HepG2 (cell line): ENCODE measurements around the gene TRIM59. TPM values are rescaled to one million over a fixed set of nuclear protein-coding genes. Genes with fewer than 3 reads are reported as not detected.
A peak's percentile ranks its signal among the peaks of the same experiment; 100 is the strongest.

Experiments used
- ATF1 ChIP-seq: IDR thresholded peaks from 2 replicates; pipeline ENCODE4 v1.6.1; 2016; ENCODE audit warnings: mild to moderate bottlenecking, control low read depth
- CEBPG ChIP-seq: IDR thresholded peaks from 2 replicates; pipeline ENCODE4 v1.6.1; 2016
- FLYWCH1 ChIP-seq: sonication (generic); formaldehyde crosslinking; IDR thresholded peaks from 2 replicates; pipeline ENCODE4 v1.8.1; 2023; ENCODE audit warnings: mild to moderate bottlenecking, missing genetic modification reagents
- GZF1 ChIP-seq: sonication (generic); formaldehyde crosslinking; IDR thresholded peaks from 2 replicates; pipeline ENCODE4 v1.5.1; 2020; ENCODE audit warnings: mild to moderate bottlenecking, missing genetic modification reagents
- MED1 ChIP-seq: sonication (generic); formaldehyde crosslinking; IDR thresholded peaks from 2 replicates; pipeline ENCODE4 v1.4.0; 2020; ENCODE audit warnings: missing genetic modification reagents
- PHB2 ChIP-seq: fragments of 450-650 bp; IDR thresholded peaks from 2 replicates; pipeline ENCODE4 v1.6.1; 2018; ENCODE audit not compliant: partially characterized antibody
- POLR2G ChIP-seq: fragments of 200-400 bp; formaldehyde crosslinking; IDR thresholded peaks from 2 replicates; pipeline ENCODE4 v1.6.1; 2018; ENCODE audit warnings: mild to moderate bottlenecking, low read depth, low read length, moderate library complexity
- TAF1 ChIP-seq: sonication (generic); formaldehyde crosslinking; IDR thresholded peaks from 2 replicates; pipeline ENCODE4 v1.4.0; 2020; ENCODE audit warnings: missing genetic modification reagents
- ZNF180 ChIP-seq: sonication (generic); formaldehyde crosslinking; IDR thresholded peaks from 2 replicates; pipeline ENCODE4 v1.4.0; 2020; ENCODE audit warnings: low read depth, missing genetic modification reagents, borderline replicate concordance
- ZNF256 ChIP-seq: sonication (generic); formaldehyde crosslinking; conservative IDR thresholded peaks from 2 replicates; pipeline ENCODE4 v1.4.0; 2020; ENCODE audit warnings: missing genetic modification reagents
- ZNF468 ChIP-seq: sonication (generic); formaldehyde crosslinking; IDR thresholded peaks from 2 replicates; pipeline ENCODE4 v1.8.0; 2022; ENCODE audit warnings: mild to moderate bottlenecking, moderate library complexity, missing genetic modification reagents
- ZNF772 ChIP-seq: sonication (generic); formaldehyde crosslinking; IDR thresholded peaks from 2 replicates; pipeline ENCODE4 v1.5.0; 2020; ENCODE audit warnings: mild to moderate bottlenecking, missing genetic modification reagents
- polyA plus RNA-seq, 8 experiments: library from polyadenylated mRNA; depleted of rRNA in 3 of 8; stranded (reverse) in 7 of 8; unstranded in 1 of 8; fragments of >200 nt; fragmentation: Illumina TruSeq in 4 of 8; extraction: Trizol in 4 of 8; gene quantifications; 2 replicates each; pipeline versions ENCODE4 v1.2.1 to v1.2.3, GENCODE V29; 2011 to 2016; ENCODE audit warnings: low read depth in 4 of 8, missing spikeins in 1 of 8, mixed read lengths in 1 of 8; ENCODE audit not compliant: insufficient read depth in 1 of 8
- total RNA-seq, 5 experiments: library from RNA; depleted of rRNA; stranded (reverse); fragments of >200 nt; fragmentation: Illumina TruSeq; extraction: Trizol; gene quantifications; 2 replicates each; pipeline ENCODE4 v1.2.3, GENCODE V29; 2016; ENCODE audit warnings: low read depth in 1 of 5
- TF ChIP-seq, protein P1 (sequence below): sonication (generic); formaldehyde crosslinking; IDR thresholded peaks from 2 replicates; pipeline ENCODE4 v1.5.0; 2020; ENCODE audit warnings: missing genetic modification reagents
- TF ChIP-seq, protein P2 (sequence below): sonication (generic); formaldehyde crosslinking; IDR thresholded peaks from 2 replicates; pipeline ENCODE4 v1.5.1; 2020; ENCODE audit warnings: mild to moderate bottlenecking, missing genetic modification reagents, moderate library complexity
- TF ChIP-seq, protein P3 (sequence below): IDR thresholded peaks from 2 replicates; pipeline ENCODE4 v1.6.1; 2016; ENCODE audit warnings: missing genetic modification reagents, missing compliant biosample characterization
- TF ChIP-seq, protein P4 (sequence below): sonication (generic); formaldehyde crosslinking; IDR thresholded peaks from 2 replicates; pipeline ENCODE4 v1.4.0; 2020; ENCODE audit warnings: mild to moderate bottlenecking, missing genetic modification reagents
- TF ChIP-seq, protein P5 (sequence below): fragments of 450-650 bp; IDR thresholded peaks from 2 replicates; pipeline ENCODE4 v1.6.1; 2017
- TF ChIP-seq, protein P6 (sequence below): sonication (generic); formaldehyde crosslinking; IDR thresholded peaks from 2 replicates; pipeline ENCODE4 v1.8.1; 2023; ENCODE audit warnings: mild to moderate bottlenecking, inconsistent platforms, moderate library complexity, missing genetic modification reagents, borderline replicate concordance

Gene TRIM59
- total and polyA plus RNA-seq, 2 of the 13 experiments (the other 11 are each of a cell fraction or from before 2014, with no cell fraction given) = 1.3 to 3.2 TPM

DNA sequence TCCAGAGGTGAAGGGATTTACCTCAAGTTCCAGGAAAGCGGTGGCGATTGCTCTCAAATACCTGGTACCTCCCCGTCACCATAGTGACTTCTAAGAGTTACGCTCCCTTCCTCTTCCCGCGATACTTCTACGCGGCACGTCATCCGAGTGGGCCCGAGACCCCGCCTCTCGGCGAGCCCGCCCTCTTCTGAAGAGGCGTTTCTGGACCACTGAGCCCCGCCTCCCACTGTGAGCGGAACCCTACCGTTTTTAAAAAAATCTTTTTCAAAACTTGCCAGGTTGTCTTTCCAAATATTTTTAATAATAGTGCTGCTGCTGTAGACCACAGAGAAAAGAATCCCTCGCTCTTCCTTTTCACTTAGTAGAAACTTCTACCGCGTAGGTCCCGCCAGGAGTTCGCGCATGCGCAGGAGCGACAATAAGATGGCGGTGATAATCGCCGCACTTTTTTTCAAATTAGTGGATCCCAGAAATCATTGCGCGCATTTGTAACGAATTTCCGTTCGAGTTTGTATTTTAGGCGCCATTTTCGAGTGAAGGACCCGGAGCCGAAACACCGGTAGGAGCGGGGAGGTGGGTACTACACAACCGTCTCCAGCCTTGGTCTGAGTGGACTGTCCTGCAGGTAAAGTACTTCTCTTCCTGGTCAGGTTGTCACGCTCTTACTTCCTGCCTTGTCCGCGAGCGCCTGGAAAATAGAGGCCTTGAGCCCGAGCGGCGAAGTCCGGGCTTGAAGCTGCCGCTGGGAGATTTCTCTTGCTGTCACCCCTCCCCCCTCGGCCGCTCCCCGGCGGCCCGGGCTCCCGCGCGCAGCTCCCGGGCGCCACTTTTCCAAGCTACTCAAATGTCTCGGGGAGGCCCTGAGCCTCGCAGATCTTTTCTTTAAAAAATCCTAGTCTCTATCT lies 50.2 kb downstream of the TRIM59 start, which contains the start of the genes IFT80 and SMC4 (continued):
- no peak for TF ChIP-seq ZNF180 (CRISPR knock-in tag)
- TF ChIP-seq, protein P1, sequence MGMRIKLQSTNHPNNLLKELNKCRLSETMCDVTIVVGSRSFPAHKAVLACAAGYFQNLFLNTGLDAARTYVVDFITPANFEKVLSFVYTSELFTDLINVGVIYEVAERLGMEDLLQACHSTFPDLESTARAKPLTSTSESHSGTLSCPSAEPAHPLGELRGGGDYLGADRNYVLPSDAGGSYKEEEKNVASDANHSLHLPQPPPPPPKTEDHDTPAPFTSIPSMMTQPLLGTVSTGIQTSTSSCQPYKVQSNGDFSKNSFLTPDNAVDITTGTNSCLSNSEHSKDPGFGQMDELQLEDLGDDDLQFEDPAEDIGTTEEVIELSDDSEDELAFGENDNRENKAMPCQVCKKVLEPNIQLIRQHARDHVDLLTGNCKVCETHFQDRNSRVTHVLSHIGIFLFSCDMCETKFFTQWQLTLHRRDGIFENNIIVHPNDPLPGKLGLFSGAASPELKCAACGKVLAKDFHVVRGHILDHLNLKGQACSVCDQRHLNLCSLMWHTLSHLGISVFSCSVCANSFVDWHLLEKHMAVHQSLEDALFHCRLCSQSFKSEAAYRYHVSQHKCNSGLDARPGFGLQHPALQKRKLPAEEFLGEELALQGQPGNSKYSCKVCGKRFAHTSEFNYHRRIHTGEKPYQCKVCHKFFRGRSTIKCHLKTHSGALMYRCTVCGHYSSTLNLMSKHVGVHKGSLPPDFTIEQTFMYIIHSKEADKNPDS = no peak
- TF ChIP-seq ATF1 = peak; percentile 90
- 0 out of 2 replicates have a peak, but pooled peaks have one; percentile 18 for TF ChIP-seq ZNF256 (CRISPR knock-in tag)
- TF ChIP-seq, protein P2, sequence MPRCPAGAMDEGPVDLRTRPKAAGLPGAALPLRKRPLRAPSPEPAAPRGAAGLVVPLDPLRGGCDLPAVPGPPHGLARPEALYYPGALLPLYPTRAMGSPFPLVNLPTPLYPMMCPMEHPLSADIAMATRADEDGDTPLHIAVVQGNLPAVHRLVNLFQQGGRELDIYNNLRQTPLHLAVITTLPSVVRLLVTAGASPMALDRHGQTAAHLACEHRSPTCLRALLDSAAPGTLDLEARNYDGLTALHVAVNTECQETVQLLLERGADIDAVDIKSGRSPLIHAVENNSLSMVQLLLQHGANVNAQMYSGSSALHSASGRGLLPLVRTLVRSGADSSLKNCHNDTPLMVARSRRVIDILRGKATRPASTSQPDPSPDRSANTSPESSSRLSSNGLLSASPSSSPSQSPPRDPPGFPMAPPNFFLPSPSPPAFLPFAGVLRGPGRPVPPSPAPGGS (CRISPR knock-in tag) = no peak
- TF ChIP-seq, protein P3, sequence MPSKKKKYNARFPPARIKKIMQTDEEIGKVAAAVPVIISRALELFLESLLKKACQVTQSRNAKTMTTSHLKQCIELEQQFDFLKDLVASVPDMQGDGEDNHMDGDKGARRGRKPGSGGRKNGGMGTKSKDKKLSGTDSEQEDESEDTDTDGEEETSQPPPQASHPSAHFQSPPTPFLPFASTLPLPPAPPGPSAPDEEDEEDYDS = peak; percentile 64
- TF ChIP-seq ZNF772 (CRISPR knock-in tag) = no peak; the same call in 1 of the 2 replicates
- no peak for TF ChIP-seq PHB2
- TF ChIP-seq, protein P4, sequence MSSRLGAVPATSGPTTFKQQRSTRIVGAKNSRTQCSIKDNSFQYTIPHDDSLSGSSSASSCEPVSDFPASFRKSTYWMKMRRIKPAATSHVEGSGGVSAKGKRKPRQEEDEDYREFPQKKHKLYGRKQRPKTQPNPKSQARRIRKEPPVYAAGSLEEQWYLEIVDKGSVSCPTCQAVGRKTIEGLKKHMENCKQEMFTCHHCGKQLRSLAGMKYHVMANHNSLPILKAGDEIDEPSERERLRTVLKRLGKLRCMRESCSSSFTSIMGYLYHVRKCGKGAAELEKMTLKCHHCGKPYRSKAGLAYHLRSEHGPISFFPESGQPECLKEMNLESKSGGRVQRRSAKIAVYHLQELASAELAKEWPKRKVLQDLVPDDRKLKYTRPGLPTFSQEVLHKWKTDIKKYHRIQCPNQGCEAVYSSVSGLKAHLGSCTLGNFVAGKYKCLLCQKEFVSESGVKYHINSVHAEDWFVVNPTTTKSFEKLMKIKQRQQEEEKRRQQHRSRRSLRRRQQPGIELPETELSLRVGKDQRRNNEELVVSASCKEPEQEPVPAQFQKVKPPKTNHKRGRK (CRISPR knock-in tag) = no peak
- TF ChIP-seq ZNF468 = no peak
- TF ChIP-seq FLYWCH1 (CRISPR knock-in tag) = peak; percentile 28; the same call in 1 of the 2 replicates
- TF ChIP-seq, protein P5, sequence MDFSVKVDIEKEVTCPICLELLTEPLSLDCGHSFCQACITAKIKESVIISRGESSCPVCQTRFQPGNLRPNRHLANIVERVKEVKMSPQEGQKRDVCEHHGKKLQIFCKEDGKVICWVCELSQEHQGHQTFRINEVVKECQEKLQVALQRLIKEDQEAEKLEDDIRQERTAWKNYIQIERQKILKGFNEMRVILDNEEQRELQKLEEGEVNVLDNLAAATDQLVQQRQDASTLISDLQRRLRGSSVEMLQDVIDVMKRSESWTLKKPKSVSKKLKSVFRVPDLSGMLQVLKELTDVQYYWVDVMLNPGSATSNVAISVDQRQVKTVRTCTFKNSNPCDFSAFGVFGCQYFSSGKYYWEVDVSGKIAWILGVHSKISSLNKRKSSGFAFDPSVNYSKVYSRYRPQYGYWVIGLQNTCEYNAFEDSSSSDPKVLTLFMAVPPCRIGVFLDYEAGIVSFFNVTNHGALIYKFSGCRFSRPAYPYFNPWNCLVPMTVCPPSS = no peak
- TF ChIP-seq GZF1 (CRISPR knock-in tag) = no peak
- TF ChIP-seq POLR2G = peak; percentile 82
- 0 out of 2 replicates have a peak, but pooled peaks have one; percentile 5 for TF ChIP-seq MED1 (CRISPR knock-in tag)
- TF ChIP-seq, protein P6, sequence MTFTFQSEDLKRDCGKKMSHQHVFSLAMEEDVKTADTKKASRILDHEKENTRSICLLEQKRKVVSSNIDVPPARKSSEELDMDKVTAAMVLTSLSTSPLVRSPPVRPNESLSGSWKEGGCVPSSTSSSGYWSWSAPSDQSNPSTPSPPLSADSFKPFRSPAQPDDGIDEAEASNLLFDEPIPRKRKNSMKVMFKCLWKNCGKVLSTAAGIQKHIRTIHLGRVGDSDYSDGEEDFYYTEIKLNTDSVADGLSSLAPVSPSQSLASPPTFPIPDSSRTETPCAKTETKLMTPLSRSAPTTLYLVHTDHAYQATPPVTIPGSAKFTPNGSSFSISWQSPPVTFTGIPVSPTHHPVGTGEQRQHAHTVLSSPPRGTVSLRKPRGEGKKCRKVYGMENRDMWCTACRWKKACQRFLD (CRISPR knock-in tag) = no peak
- TF ChIP-seq CEBPG (CRISPR knock-in tag) = 0 out of 2 replicates have a peak, but pooled peaks have one; percentile 5
- peak; percentile 30 for TF ChIP-seq TAF1 (CRISPR knock-in tag)
